HEK293T (cell line): ENCODE measurements around the gene NFE2L3.

Source experiments
- CTCF ChIA-PET: fragments of 350-600 bp; formaldehyde crosslinking; extraction: SDS; loops from one replicate; lab custom pipeline; 2021; ENCODE audit warnings: antibody characterized with exemption, inconsistent platforms; lab: Yijun Ruan, JAX
- POLR2A ChIA-PET: fragments of 350-600 bp; formaldehyde crosslinking; extraction: SDS; loops from one replicate; lab custom pipeline; 2020; ENCODE audit warnings: antibody characterized with exemption, inconsistent platforms; lab: Yijun Ruan, JAX
- DNase-seq: peaks from one replicate; pipeline ENCODE4 v3.0.0; 2012; ENCODE audit warnings: mixed read lengths; ENCODE audit errors: extremely low spot score
- ARNT ChIP-seq: fragments of 450-650 bp; IDR thresholded peaks from 2 replicates; pipeline ENCODE4 v1.6.1; 2017; ENCODE audit warnings: mild to moderate bottlenecking
- BHLHE40 ChIP-seq: fragments of 450-650 bp; IDR thresholded peaks from 2 replicates; pipeline ENCODE4 v1.6.1; 2016; ENCODE audit warnings: mild to moderate bottlenecking, moderate library complexity, borderline replicate concordance
- CTBP1 ChIP-seq: fragments of 450-650 bp; IDR thresholded peaks from 2 replicates; pipeline ENCODE4 v1.6.1; 2016; ENCODE audit warnings: borderline replicate concordance
- ELF4 ChIP-seq: fragments of 450-650 bp; IDR thresholded peaks from 2 replicates; pipeline ENCODE4 v1.6.1; 2017; ENCODE audit warnings: antibody characterized with exemption
- FOXM1 ChIP-seq: fragments of 450-650 bp; IDR thresholded peaks from 2 replicates; pipeline ENCODE4 v1.6.1; 2017; ENCODE audit warnings: mild to moderate bottlenecking, borderline replicate concordance
- L3MBTL2 ChIP-seq: fragments of 450-650 bp; conservative IDR thresholded peaks from 2 replicates; pipeline ENCODE4 v1.6.1; 2016; ENCODE audit warnings: mild to moderate bottlenecking
- LEF1 ChIP-seq: fragments of 450-650 bp; IDR thresholded peaks from 2 replicates; pipeline ENCODE4 v1.6.1; 2017; ENCODE audit warnings: mild to moderate bottlenecking, borderline replicate concordance
- NFRKB ChIP-seq: fragments of 450-650 bp; IDR thresholded peaks from 2 replicates; pipeline ENCODE4 v1.6.1; 2016; ENCODE audit warnings: mild to moderate bottlenecking, moderate library complexity
- PKNOX1 ChIP-seq: fragments of 450-650 bp; IDR thresholded peaks from 2 replicates; pipeline ENCODE4 v1.6.1; 2016
- SP1 ChIP-seq: fragments of 450-650 bp; IDR thresholded peaks from 2 replicates; pipeline ENCODE4 v1.6.1; 2017
- SUZ12 ChIP-seq: fragments of 450-650 bp; IDR thresholded peaks from 2 replicates; pipeline ENCODE4 v1.6.1; 2016; ENCODE audit warnings: mild to moderate bottlenecking
- TARDBP ChIP-seq: fragments of 450-650 bp; IDR thresholded peaks from 2 replicates; pipeline ENCODE4 v1.6.1; 2016
- ZNF384 ChIP-seq: fragments of 450-650 bp; IDR thresholded peaks from 2 replicates; pipeline ENCODE4 v1.6.1; 2016

NFE2L3 gene

DNA sequence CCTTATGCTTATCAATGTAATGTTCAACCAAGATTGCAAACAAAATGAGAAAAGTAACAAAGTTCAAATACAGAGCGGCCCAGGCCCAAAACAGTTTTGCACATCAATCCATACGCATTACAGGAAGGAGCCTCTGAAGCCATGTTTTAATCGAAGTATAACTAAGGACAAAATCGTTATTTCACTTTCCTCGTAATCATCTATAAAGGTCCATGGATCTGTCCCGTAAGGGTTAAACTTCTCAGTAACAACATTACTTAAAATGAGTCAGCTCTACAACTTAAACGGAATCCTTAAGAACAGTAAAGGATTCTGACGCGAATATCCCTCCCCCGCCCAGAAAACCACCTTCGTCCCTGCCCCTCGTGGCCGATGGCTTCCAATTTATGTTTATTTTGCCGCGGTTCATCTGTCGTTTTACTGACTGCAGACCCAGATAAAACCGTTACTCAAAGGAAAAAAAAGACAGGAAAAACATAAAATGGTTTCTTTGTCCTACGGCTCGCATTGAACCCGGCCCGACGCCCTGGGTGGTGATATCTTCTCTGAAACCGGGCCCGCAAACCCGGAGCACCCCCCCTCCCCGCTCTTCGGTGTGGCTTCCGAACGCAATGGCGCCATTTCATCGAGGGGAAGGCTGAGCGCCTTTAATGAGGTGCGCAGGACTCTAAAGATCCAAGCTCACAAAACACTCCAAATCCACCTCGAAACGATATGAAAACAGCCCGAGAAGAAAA, 47.5 kb downstream of the NFE2L3 start:
- no peak for DNase-seq
- TF ChIP-seq NFRKB (no peak), L3MBTL2 (no peak; the same call in 1 of the 2 replicates), SP1 (no peak)
- POLR2A ChIA-PET: interaction anchor here (0.6 to 6.8 kb wide), 41 partner anchors 7 to 985 kb away, joined by 3 to 46 read pairs (median 4); partner anchors contain the start of genes HOXA11, HOXA3, HOXA5 and HOXA6
- CTCF ChIA-PET: interaction anchor here (0.6 to 3.4 kb wide), 2 partner anchors 109 to 915 kb away, joined by 3 to 13 read pairs; no protein-coding TSS in a partner anchor

- TF ChIP-seq LEF1 (no peak), NFRKB (peak; percentile 76), L3MBTL2 (0 out of 2 replicates have a peak, but pooled peaks have one; percentile 7)
- ChIA-PET CTCF (interaction anchor here (0.6 kb wide), 2 partner anchors 37 to 914 kb away, joined by 3 to 4 read pairs; no protein-coding TSS in a partner anchor), POLR2A (interaction anchor here (0.6 to 6.8 kb wide), 35 partner anchors 8 to 985 kb away, joined by 3 to 46 read pairs (median 4); partner anchors contain the start of genes HOXA11, HOXA3, HOXA5 and HOXA6)
- no peak for DNase-seq
Observed at GRCh38 chr7:26200038-26200443, 48.0 kb downstream of the NFE2L3 start.

GRCh38 chr7:26200444-26201246, 48.6 kb downstream of the NFE2L3 start, which contains the start of gene HNRNPA2B1:
Gene HNRNPA2B1, minus strand, starts transcription at chr7:26200746. Its CDS starts 169 bp downstream, at chr7:26200577.
- TF ChIP-seq FOXM1: peak; percentile 92
- 0 out of 2 replicates have a peak, but pooled peaks have one; percentile 24 for TF ChIP-seq PKNOX1
- TF ChIP-seq SP1: no peak
- TF ChIP-seq SUZ12: no peak
- TF ChIP-seq ELF4: peak; percentile 97
- POLR2A ChIA-PET: interaction anchor here (0.6 to 6.8 kb wide), 48 partner anchors 8 to 984 kb away, joined by 3 to 46 read pairs (median 4); partner anchors contain the start of genes HOXA11, HOXA3, HOXA5 and HOXA6
- CTCF ChIA-PET: interaction anchor here (0.6 kb wide), 2 partner anchors 38 to 914 kb away, joined by 3 to 4 read pairs; no protein-coding TSS in a partner anchor
- peak; percentile 75 for DNase-seq

- peak; percentile 81 for DNase-seq
- TF ChIP-seq ARNT (peak; percentile 52; the same call in 1 of the 2 replicates), LEF1 (peak; percentile 55; the same call in 1 of the 2 replicates), L3MBTL2 (no peak), SUZ12 (no peak), CTBP1 (peak; percentile 86), ZNF384 (no peak), FOXM1 (0 out of 2 replicates have a peak, but pooled peaks have one; percentile 37), BHLHE40 (no peak), ELF4 (no peak)
- ChIA-PET POLR2A (interaction anchor here (0.6 to 6.8 kb wide), 23 partner anchors 9 to 983 kb away, joined by 3 to 46 read pairs (median 4); partner anchors contain the start of genes HOXA11, HOXA3, HOXA5 and HOXA6), CTCF (no interaction called here)
Observed at GRCh38 chr7:26201247-26202018, 49.4 kb downstream of the NFE2L3 start, which contains the start of gene CBX3. Gene CBX3, plus strand, starts transcription at chr7:26201745. Its CDS starts 1,254 bp downstream, at chr7:26202999.

DNA sequence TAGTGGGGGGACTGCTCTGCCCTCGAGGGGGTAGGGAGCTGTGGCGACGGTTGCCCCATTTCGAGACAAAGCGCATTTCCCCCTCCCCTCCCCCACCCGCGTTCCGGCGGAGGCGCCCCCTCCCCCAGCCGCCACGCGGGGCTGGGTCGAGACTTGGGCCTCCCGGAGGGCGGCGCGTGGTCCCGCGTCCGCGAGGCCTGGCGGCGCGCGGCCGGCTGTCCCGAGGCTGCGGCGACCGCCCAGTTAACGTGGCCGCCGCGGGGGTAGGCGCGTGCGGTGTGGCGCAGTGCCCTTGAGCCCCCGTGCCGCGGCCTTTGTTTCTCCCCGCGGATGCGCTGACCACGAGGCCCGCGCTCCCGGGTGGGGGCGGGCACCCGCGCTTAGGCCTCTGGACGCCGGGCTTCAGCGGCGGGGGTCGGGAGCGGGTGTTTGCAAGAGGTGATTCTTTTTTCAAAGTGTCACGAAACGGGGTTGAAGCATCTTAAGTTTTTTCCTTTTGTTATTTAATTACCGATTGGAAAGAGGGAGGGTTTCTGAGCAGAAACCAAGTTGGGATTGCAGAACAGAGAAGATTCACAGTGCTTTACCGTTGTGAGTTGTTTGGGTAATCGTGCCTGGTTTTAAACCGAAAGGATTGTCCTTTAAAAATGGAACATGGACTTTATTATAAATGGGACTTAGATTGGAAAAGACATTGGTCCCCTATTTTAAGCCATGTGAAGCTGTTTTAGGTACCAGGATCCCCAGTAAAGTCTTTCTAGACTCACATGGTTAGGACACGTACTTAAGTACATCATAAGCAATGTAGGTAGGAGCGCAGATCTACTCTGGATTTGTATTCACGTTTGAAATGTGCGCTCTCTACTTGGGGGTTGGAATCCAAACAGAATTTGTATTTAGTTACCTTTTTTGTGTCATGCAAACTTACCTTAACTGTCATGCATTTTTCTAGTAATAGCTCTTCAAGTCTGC, 50.3 kb downstream of the NFE2L3 start:
- POLR2A ChIA-PET: interaction anchor here (0.7 to 6.8 kb wide), 14 partner anchors 10 to 977 kb away, joined by 3 to 46 read pairs (median 4); partner anchors contain the start of genes HOXA3, HOXA5 and NFE2L3
- no peak for TF ChIP-seq CTBP1
- 0 out of 2 replicates have a peak, but pooled peaks have one; percentile 24 for TF ChIP-seq LEF1
- no peak for TF ChIP-seq FOXM1
- 0 out of 2 replicates have a peak, but pooled peaks have one; percentile 27 for TF ChIP-seq ARNT
- TF ChIP-seq TARDBP: no peak
- DNase-seq: peak; percentile 46
- CTCF ChIA-PET: no interaction called here

- TF ChIP-seq ZNF384: no peak
- TF ChIP-seq ARNT: no peak
- no peak for TF ChIP-seq SP1
- TF ChIP-seq LEF1: no peak
- TF ChIP-seq BHLHE40: no peak
- TF ChIP-seq ELF4: no peak
- TF ChIP-seq TARDBP: no peak
- ChIA-PET CTCF (no interaction called here), POLR2A (interaction anchor here (0.9 to 6.8 kb wide), 6 partner anchors 11 to 974 kb away, joined by 3 to 46 read pairs (median 4); no protein-coding TSS in a partner anchor)
- no peak for DNase-seq
Observed at GRCh38 chr7:26203016-26203415, 51.0 kb downstream of the NFE2L3 start.
